ENCODE data around the gene TMEM158.

Gene TMEM158

DNA sequence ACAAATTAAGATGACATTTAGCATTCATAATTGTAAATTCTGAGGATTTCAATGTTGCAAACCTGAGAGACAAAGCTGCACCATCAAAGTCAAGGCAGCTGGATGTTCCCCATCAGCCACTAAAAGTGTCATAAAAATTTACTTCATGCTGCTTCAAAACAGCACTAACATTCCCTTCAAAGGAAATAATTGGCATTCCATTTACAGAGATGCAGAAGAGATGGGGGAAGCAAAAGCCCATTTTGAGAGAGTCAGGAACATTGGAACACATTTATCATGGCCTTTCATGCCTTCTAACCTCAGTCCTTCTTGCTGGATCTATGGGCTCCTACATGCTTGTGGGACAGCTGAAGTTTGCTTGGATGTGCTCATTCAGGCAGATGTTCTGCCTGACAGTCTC is 6.4 kb upstream of the TMEM158 start:
- no peak for DNase-seq

DNA sequence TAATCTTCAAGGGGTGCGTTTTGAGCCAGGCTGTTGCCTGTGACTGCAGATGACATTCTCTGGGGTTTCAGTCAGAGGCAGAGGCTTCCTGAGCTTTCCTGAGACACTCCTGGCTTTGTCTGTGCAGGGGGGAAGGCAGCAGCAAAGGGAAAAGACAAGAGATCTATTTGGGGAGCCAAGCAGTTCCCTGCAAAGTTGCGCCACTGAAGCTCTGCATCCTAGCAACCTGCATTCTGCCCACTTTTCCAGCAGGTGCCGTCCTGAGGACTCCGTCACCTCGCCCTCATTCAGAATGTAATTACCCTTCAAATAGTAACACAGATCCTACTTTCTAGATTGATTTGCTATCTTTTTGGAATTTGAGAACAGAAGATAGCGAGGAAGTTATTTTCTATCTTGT is 1.9 kb upstream of the TMEM158 start:
- DNase-seq, result no peak

DNA sequence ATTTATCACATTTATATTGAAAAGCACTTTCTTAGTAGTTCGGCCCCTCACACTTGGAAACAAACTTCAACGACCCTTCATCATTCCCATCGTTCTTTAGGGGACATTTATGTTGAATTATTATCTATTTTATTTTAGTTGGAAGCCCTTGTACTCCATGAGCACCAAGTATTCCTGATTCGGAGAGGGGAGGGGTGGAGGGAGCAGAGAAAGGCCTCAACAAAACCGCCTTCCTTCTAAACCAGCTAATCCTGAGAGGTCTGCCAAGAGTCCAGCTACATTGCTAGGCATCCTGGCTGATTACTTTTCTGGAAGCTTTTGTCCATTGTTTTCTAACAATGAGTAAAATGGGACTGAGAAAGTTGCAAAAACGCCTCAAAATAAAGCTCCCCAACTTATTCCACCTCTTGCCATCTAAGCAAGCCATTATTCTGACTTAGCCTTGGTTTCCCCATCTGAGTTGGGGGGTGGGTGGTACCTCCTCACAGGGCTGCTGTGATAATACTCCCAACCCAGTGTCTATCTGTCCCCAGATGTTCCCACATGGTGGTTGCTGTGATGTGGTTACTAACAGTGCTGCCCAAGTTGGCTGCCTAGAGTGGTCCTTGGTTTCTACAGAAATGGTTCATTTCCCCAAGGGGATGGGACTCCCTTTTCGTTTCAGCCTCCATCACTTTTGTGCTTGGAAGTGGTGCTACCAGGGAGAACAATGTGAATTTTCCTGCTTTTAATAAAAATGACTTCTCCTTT is 1.2 kb upstream of the TMEM158 start:
- DNase-seq, result no peak

DNA sequence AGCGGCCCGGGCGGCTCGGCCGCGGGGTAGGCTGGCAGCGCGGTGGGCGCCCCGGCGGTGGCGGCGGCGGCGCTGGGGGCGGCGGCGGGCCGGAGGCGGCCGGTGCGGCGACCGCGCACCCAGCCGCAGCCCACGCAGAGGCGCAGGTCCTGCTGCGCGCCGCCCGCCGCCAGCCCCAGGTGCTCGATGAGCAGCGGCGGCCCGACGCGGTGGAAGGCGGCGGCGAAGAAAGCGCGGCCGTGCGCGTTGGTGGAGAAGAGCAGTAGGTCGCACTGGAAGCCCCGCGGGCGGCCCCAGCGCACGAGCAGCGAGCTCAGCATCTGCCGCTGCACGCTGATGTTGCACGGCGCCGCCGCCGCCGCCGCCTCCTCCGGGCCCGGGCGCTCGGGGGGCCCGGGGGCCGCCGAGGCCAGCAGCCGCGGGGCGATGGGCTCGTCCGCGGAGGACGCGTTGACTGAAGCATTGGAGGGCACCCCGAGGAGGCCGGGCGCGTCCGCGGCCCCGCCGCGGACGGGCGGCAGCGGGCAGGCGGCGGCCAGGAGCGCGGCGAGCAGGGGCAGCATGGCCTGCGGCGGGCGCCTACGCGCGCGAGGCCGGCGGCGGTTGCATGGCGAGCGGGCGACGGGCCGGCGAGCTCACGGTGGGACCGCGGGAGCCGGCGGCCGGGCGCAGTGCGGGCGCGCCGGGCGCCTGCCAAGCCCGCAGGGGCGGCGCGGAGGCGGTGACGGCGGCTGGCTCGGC is 452 bp downstream of the TMEM158 start:
- peak in 1 of 2 donors; percentile 47 for DNase-seq

DNA sequence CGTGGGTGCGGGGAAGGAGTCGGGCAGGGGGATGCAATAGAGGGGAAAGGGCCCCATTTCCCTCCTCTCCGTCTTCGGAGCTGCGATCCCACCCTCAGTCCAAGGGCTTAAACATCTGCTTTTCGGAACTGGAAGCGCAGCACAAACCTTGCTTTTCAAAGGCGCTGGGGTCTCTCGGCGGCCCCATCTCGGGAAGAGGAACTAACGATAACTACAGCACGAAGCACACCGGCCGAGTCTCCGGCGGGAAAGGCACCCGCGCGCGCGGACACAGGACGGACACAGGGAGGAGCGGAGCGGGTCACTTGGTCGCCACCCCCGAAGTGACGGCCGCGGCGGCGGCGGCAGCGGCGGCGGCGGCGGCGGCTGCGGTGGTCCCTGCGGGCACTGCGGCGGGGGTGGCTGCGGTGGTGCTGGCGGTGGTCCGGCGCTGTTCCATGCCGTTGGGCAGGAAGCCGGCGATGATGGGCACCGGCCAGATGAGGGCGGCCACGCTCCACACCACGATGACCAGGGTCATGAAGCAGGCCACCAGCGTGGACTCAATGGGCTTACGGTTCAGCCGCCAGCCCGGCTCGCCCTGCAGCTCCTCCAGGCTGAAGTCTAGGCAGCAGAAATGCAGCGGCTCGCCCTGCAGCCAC is 1.1 kb downstream of the TMEM158 start:
- peak; percentile 75 to 86 for DNase-seq

DNA sequence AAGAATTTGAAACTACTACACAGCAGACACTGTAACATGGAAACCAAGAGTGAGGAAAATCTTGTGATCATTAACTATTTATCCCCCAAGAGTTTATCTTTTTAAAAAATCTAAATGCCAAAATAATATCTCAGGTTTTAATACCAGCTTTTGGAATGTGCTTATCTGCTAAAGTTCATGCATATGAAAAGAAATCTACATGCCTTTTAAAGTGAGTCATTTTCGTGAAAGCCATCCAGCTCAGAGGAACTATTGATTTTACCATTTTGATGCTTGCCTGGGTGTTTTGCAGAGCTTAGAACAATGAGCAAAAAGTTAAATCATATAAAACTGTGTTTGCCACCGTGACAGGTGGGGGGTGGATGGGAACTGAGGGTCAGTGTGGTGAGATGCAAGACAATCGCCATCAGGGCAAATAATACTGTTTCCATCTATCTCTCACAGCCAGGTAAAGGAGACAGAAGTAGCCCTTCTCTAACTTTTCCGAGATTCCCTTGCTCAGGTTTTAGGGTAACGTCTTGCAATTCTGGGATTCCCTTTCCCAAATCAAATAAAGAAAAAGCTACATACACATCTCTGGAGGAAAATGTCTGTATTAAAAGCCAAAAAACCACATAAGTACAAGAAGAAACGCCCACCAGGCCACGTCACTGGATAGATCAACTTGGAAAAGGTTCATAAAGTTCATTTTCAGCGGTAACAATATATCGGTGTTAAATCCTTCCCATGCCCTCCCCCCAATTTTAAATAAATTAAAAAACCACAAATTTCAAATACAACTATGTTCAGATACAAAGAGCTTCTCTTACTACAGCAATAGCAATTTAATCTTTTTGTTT is 2.0 kb downstream of the TMEM158 start:
- DNase-seq, result peak in 1 of 2 donors; percentile 27

DNA sequence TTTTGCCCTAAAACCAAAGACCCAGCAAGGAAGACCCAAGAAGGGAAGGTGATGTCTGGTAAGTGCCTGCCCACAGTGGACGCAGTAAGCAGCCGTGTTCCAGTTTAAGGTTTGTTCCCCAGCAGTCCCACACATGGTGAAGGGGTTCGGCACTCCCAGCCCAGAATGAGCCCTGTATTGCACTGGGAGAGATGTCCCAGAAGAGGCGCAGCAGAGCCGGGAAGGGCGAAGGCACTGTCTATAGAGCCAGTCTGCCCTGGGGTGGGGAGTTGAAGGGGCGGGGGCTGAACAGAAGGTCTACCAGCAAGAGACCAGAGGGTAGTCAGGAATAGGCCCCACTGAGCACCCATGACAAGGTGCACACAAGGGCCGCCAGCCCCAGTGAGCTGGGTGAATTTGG is 6.4 kb downstream of the TMEM158 start:
- DNase-seq, result no peak

DNA sequence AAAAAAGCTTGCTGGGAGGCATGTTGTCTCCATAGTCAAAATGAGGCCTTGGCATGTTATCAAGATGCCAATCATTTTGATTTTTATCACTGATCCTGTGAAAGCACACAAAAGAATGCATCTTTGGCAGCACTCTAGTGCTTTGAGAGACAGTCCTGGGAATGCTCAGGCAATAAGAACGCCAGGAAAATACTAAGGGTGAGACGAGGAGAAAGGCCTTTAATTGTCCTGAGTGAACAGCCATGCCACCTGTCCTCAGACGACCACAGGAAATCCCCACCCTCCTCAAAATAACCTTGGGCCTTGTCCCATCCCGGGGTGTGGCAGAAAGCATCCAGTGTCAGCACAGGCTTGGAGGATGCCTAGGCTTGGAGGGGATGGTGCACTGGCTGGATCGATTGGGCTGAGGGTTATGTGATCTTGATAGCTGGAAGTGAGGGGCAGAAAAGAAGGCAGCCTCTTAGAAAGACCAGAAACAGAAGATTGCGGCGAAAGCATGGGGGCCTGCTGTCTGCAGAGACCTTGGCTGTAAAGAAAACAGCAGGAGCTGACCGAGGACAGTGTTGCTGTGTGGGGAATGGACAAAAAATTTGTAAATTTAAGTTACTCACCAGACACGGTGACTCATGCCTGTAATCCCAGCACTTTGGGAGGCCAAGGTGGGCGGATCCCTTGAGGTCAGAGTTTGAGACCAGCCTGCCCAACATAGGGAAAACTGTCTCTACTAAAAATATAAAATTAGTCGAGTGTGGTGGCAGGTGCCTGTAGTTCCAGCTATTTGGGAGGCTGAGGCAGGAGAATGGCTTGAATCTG is 7.3 kb downstream of the TMEM158 start:
- peak; percentile 17 to 44 for DNase-seq

DNA sequence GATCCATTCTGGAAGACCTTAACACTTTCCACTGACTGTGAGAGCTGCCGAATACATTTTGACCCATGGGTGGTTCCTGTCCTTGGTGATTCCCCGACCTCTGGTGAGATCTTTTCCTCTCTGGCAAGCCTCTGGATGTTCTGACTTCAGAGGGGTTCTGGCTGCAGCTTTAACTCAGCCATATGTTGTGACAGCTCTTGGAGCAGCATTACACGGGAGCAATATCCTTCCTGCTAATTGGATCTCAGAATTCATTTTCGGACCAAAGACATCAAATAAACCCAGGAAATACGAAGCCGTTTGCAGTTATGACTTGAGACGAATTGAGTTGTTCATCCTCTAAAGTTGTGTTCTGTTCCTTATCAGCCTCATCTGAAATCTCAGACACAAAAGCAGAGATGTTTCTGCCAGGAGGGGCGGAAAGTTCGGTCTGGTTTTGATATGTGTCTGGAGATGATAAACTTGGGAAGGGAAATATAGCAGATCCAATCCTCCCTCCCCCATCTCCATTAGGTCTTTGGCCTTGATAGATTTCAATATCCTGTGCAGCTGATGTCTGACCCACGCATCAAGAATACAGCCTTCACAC is 10.0 kb downstream of the TMEM158 start:
- DNase-seq, result no peak

DNA sequence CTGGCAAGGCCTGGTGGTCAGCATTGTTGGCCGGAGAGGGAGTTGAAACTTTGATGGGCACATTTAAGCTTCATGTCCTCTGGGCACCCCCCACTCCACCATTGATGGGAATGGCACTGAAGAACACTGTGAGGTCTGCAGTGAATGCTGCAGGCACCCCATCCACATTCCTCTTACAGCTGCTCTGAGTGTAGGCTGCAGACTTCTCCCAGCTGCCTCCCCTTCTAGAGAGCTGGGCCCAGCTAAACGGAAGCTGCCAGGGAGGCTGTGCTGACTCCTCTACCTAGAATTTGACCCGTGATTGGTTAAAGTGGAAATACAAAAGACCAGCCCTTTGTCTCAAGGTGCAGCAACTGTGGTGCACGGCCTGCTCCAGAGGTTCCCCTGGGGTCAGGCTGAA is 10.6 kb downstream of the TMEM158 start:
- DNase-seq, result no peak

DNA sequence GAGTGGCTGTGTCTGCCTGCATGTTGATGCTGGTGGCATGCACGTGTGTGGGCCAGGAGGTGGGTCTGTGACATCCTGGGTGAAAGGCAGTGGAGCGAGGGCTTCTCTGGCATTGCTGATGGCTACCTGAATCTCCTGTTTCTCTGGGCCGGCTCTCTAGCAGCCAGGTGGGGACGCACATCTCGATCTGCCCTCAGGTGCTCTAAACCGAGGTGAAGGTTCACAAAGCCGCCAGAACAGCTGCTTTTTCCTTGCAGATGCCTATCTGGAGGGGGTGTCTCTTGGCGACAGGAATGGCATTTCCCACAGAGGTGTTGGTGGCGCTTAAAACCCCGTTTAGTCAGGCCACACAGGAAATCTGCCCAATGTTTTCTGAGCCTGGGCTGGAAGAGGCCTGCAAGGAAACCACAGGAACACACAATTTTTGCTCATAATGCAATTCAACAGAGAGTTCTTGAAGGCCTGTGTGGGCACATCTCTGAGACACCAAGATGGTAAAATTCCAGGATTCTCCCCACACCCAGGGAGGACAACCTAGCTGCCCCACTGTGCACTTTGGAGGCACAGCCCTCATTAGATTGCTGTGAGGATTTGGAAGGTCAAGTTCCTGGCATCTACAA is 11.9 kb downstream of the TMEM158 start:
- DNase-seq, result no peak

DNA sequence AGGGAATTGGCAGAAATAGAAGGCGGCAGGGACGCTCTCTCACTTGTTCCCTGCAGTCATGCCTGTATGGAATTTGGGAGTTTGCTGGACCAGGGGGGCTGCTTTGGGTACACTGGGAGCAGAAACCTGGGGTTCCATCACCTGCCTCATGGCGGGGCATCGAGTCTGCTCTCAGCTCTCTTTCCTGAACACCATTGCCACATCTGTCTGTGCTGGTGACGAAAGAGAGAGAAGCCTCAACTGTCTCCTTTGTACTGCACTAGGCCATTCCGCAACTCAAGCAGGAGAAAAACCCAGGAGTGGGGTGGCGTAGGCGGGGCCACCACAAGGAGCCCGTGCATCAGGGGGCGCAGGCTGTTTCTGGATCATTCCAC is 14.0 kb downstream of the TMEM158 start:
- DNase-seq, result no peak

DNA sequence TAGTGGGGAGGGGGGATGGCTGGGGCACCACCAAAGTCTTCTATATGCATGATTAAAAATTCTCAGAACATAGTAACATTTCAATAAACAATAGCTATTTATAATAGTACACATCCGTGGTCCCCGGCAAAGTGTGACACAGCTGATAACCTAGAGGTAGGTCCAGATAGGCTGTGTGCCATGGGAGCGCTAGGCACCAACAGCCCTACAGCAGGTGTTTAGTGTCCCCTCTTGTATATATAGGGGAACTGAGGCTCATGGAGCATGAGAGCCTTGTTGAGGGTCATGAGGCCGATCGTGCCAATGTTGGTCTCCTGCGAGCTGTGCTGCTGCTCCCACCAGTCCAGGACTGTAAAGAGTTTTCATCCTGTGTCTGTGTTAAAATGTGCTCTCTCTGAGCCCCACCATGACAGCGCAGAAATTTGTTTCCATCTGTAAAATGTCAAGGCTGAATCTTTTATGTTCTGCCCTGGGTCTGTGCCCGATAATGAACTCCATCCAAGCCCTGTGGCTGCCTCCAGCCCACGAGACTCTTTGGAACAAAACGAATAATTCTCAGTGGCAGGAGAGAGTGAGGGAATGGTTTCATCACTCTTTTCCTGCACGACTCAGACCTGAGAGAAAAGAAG is 14.5 kb downstream of the TMEM158 start:
- no peak for DNase-seq

DNA sequence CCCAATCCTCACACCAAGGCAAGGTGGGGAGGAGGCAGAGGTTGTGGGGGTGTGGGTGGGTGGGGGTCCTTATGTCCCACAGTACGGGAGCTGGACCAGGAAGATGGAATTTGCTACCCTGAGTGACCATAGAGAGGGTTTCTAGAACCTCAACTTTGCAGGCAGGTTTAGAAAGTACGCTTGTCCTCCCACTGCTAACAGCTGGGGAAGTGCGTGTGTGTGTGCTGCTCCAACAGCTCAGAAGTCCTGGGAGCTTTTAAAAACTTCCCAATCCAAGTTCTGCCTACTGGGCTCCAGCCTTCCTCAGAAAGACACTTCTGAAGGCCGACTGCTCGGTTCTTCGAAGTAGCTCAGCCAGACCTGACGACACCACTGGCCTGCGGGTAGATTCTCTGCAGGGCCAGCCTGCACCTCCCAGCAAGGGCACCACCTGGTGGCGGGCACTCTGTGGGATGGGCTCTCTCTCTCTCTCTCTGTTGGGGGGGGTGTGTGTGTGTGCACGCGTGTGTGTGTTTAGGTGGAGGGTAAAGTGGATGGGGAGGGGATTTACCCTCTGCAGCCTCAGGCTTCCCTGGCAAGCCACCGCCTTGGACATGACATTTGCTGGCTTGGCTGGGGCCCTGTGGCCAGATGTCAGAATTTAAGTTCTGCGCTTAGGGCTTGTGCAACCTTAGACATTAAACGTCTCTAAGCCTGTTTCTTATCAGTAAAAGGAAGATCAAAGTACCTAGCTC is 15.6 kb downstream of the TMEM158 start:
- peak; percentile 58 to 68 for DNase-seq

DNA sequence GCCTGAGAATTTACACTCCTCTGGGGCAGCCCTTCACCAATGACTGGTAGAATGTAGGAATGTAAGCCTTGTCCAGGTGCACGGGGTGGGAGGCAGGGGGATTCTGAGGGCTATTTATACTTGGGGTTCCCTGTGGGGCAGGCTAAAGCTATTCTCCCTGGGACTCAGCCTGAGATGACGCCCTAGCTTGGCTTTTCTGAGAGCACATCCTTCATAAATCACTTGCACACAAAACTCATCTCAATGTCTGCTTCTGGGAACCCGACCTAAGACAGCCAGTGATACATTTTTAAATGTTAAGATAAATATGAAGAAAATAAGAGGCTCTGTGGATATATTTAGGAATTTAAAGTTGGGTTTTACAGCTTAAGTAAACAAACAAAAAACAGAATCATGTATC is 16.6 kb downstream of the TMEM158 start:
- no peak for DNase-seq

DNA sequence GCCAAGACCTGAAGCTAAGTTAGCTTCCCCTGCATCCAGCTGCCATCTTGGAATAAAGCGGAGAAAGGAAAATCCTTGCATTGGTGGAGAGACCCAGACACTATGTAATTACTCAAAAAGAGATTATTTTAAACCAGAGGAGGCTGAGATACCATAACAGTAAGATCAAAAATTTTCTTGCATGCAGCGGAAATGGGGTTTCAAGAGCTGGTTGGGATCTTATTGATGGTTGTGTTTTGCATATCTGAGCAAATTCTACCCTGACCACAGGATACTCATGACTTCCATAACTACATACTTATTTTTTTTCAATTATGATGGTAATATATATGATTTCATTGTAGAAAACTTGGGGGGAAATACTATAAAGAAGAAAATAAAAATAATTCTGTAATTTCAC is 17.5 kb downstream of the TMEM158 start:
- DNase-seq, result no peak

DNA sequence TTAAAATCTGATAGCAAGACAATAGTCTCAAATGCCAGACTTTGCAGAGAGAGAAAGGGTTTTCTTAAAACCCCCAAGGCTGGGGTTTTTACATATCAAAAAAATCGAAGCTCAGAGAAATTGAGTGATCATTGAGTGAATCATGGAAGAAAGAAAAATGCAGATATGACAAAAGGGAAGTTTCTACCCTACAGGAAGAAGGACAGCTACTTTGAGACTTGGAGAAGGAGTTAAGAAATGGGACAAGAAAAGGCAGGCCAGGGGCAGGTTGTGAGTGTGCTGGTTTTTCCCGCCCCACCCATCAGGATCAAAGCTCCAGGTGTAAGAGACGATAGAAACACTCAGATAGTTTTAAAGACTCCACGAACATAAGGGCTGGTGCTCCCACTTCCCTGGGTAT is 18.6 kb downstream of the TMEM158 start:
- DNase-seq, result no peak

DNA sequence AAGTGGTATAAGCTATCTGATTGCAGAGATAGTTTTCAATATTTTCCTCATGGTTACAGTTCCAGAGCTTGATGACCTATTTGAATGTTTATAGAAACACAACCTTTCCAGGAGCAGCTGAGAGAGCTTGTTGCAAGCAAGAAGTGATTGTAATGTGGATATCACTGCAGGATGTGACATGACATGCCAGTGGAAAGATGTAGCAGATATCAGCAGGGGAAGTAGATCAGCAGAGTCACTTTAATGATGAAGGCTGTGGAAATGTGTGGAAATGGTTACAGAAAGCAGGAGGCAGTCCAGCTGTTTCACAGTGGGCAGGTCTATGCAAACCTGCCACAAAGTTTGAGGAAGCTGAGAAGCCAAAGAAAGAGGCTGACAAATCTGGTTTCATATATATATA is 21.0 kb downstream of the TMEM158 start:
- DNase-seq, result peak; percentile 26 to 63

DNA sequence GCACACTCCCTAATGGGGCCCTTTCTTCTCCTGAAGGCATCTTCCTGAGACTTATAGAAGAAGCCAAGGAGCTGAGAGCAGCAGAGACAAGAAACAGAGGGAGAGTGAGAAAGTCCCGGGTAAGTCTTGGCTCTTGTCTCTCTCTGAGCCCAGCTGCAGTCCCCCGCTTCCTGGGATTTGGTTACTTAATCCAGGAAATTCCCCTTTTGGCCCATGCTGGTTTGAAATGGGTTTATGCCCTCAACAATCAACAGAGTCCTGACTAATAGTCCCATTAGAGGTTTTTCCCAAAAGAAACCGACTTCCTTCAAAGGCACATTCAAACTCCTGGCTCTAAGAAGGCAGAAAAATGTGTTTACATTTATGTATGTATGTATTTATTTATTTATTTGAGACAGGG is 22.0 kb downstream of the TMEM158 start:
- no peak for DNase-seq

All from inflammatory macrophage (primary cell).